Endothelial cell of umbilical vein (primary cell): ENCODE results near the gene MASP1.

Experiments used
- EZH2 ChIP-seq: IDR thresholded peaks from 2 replicates; pipeline ENCODE4 v1.6.1; 2012; ENCODE audit warnings: borderline replicate concordance, low read depth, mild to moderate bottlenecking, moderate library complexity, low read length, inconsistent platforms; ENCODE audit not compliant: severe bottlenecking
- FOS ChIP-seq: IDR thresholded peaks from 2 replicates; pipeline ENCODE4 v1.6.1; 2011; ENCODE audit warnings: mild to moderate bottlenecking, low read length, moderate library complexity, borderline replicate concordance; ENCODE audit not compliant: insufficient read depth
- MYC ChIP-seq: IDR thresholded peaks from one replicate; pipeline ENCODE4 v1.6.1; 2011; ENCODE audit warnings: mild to moderate bottlenecking, low read depth, low read length
- POLR2A ChIP-seq: IDR thresholded peaks from 2 replicates; pipeline ENCODE4 v1.6.1; 2012; ENCODE audit warnings: low read depth, mild to moderate bottlenecking, control low read depth, low read length
- POLR2AphosphoS5 ChIP-seq: IDR thresholded peaks from 2 replicates; pipeline ENCODE4 v1.6.1; 2012; ENCODE audit warnings: low read depth, mild to moderate bottlenecking, control low read depth, low read length, moderate library complexity; ENCODE audit not compliant: insufficient read depth
- TF ChIP-seq, protein P1 (sequence below), 2 donors: IDR thresholded peaks; 1 replicate in 1 of 2; 2 replicates in 1 of 2; pipeline ENCODE4 v1.5.1; 2011; ENCODE audit warnings: low read length in 2 of 2, mild to moderate bottlenecking in 2 of 2, moderate library complexity in 2 of 2, control low read depth in 1 of 2, inconsistent platforms in 1 of 2, low read depth in 1 of 2; ENCODE audit not compliant: insufficient read depth in 1 of 2; ENCODE audit errors: extremely low read depth in 1 of 2
- TF ChIP-seq, protein P2 (sequence below): IDR thresholded peaks from 2 replicates; pipeline ENCODE4 v1.6.1; 2011; ENCODE audit not compliant: insufficient read depth, insufficient read length

DNA sequence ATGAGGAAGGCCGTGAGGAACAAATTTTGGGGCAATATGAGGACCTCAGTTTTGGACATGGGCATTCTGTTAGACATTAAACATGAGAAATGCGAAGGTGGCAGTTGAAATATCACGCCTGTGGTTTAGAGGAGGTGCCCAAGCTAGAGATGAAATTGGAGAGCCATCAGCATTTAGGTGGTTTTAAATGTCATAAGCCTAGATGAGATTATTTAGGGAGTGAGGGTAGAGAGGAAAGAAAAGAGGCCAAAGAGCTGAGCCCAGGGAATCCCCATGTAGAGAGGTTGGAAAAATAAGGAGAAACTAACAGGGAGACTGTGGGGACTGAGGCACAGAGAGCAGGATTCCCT, 79.4 kb downstream of the MASP1 start:
- TF ChIP-seq, protein P1, sequence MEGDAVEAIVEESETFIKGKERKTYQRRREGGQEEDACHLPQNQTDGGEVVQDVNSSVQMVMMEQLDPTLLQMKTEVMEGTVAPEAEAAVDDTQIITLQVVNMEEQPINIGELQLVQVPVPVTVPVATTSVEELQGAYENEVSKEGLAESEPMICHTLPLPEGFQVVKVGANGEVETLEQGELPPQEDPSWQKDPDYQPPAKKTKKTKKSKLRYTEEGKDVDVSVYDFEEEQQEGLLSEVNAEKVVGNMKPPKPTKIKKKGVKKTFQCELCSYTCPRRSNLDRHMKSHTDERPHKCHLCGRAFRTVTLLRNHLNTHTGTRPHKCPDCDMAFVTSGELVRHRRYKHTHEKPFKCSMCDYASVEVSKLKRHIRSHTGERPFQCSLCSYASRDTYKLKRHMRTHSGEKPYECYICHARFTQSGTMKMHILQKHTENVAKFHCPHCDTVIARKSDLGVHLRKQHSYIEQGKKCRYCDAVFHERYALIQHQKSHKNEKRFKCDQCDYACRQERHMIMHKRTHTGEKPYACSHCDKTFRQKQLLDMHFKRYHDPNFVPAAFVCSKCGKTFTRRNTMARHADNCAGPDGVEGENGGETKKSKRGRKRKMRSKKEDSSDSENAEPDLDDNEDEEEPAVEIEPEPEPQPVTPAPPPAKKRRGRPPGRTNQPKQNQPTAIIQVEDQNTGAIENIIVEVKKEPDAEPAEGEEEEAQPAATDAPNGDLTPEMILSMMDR (IDR thresholded peaks at IDR 0.05; ENCODE audit: extremely low read depth in 1 of 2, insufficient read depth in 1 of 2, low read depth in 1 of 2, low read length in 2 of 2), result no peak
- TF ChIP-seq EZH2, result no peak
- no peak for TF ChIP-seq MYC
- no peak for TF ChIP-seq POLR2A
- TF ChIP-seq FOS, result no peak
- no peak for TF ChIP-seq POLR2AphosphoS5
- TF ChIP-seq, protein P2, sequence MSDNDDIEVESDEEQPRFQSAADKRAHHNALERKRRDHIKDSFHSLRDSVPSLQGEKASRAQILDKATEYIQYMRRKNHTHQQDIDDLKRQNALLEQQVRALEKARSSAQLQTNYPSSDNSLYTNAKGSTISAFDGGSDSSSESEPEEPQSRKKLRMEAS, result no peak
